HCEC 1CT (cell line): Measurements from ENCODE around the gene HOXB2.

ENCODE experiments used
- DNase-seq: peaks from one replicate; pipeline ENCODE4 v3.0.0-alpha.2; 2017

HOXB2 gene

DNA sequence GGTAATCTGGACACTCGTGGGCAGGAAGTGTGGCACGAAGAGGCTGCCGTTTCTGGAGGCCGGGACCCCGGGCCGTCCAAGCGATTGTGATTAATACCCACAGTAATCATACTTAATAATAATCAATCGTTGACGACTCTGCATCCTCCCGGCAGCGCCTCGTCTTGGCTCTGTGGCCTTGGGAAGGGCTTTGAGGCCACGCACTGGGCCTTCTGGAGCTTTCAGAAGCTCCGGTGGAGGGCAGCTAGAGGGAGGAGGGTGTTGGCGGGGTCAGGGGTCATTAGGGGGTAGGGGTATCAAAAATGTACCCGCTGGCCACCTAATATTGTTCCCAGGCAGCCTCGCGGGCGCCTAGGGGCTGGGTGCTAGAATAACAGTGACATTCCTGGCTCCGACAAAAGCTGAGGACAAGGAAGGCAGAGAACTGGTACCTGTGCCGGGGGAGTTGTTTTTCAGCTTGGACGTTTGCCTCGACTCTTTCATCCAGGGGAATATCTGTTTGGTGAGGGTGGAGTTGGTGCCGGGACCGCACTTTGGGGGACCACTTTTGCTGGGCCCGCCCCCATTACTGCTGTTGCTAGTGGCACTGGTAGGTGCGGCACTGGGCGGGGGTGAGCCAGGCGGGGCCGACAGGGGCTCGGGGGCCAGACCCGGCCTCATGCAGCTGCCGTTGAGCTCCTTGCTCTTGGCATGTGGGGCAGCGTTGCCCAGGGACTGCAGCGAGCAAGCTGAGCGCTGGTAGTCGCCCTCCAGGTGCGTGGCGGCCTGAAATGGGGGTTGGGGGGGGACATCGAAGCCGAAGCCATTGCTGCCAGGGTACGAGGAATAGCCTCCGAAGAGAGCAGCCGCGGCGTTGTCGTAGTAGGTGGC lies 6.9 kb upstream of the HOXB2 start:
- DNase-seq = no peak

- no peak for DNase-seq
Measured at GRCh38 chr17:48551214-48551555, 6.3 kb upstream of the HOXB2 start.

GRCh38 chr17:48550502-48551213 lies 5.7 kb upstream of the HOXB2 start:
- no peak for DNase-seq

GRCh38 chr17:48549914-48550501 lies 5.1 kb upstream of the HOXB2 start:
- DNase-seq = peak; percentile 67

DNA sequence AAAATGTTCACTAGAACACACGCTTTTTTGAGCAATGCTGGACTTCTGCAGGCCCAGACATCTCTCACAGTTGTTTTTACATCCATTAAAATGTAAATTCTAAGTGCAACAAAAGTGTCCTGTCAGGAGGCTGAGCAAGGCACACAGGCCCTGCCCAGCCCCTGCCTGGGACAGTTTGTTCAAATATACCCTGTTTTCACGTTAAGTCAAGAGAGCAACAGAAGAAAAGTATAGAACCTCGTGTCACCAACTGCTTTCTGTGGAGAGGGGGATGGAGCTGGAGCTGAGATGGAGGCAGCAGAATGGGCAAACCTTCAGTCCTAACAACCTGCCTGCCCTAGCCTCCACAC lies 4.3 kb upstream of the HOXB2 start:
- DNase-seq = no peak

DNA sequence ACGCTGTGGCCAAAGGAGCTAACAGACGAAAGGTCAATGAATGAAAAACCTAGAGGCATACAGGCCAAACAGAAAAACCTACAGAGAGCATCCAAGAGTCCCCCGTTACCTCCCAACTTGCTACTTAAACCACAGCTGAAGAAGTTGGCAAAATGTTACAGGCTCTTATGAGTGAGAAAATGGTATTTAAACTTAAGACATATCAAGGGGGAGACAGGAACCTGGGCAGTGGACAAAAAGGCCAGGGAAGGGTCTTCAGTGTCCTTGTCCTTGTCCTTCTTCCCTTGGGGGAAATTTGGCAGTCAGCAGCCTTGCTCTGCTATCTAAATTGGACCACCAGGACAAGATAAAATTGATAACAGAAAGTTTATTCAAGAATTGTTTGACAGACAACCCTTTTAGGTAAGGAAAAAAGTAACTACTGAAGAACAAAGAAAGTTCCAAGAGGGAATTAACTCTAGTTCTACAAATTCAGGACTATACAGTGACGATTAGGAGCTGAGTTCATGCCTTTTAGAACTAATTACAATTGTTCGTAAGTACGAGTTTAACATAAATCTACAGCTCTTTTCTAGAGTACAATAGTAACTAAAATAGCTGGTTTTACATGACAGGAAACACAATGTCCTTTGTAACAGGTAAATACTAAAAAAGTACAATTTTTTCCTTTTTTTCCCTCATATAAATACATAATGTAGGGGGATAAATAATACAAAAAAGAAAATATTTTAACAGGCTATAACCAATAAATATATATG lies 3.8 kb upstream of the HOXB2 start:
- no peak for DNase-seq

DNA sequence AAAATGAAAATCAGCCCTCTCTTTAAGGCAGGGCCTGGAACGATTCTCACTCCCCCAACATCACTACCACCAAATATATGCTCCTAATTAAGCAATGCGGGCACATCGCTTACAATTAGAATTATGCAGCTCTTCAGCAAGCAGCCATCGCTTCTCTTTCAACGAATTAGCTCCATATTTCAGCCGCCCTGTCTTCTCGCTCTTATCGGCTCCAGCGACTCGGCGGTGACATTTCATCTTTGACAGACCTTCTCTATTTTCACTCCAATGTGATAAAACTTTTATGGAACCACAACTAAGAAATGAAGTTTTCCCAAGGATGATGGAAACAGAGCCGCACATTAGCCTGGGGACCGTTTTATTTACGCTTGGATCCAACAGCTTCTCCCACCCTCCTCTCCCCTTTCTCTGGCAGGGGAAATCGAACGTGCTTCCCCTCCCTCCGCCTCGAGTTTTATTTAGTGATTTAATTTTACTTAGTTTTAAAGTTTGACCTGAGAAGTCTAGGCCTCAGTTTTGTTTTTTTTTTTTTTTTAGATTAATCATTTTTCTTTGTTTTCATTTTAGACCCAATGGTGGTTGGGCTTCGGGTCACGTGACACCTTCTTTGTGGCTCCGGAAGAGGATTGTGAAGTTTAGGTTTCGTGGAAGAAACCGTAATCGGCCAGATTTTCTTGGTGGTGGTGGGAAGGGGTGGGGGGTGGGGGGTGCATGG lies 3.1 kb upstream of the HOXB2 start:
- peak; percentile 76 for DNase-seq

- peak; percentile 41 for DNase-seq
Measured at GRCh38 chr17:48546924-48547807, 2.3 kb upstream of the HOXB2 start.

GRCh38 chr17:48546137-48546923 lies 1.4 kb upstream of the HOXB2 start:
- peak; percentile 80 for DNase-seq

DNA sequence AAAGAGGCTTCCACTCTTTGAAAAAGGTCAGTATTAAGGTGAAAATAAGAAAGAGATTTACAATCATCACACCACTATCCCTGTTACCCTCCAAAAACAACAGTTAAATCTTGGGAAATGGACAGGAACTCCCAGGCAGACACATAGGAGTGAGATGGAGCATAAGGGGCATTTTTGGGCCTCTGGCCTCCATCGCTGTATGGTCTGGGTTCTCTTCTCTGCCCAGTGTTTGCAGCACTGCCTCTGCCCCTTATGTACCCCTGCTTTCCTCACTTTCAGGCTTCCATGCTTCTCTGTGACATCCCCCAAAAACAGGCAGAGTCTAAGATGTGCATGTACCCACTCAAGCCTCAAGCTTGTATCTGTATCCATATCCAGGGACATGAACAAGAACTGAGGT lies 630 bp upstream of the HOXB2 start:
- DNase-seq = no peak

DNA sequence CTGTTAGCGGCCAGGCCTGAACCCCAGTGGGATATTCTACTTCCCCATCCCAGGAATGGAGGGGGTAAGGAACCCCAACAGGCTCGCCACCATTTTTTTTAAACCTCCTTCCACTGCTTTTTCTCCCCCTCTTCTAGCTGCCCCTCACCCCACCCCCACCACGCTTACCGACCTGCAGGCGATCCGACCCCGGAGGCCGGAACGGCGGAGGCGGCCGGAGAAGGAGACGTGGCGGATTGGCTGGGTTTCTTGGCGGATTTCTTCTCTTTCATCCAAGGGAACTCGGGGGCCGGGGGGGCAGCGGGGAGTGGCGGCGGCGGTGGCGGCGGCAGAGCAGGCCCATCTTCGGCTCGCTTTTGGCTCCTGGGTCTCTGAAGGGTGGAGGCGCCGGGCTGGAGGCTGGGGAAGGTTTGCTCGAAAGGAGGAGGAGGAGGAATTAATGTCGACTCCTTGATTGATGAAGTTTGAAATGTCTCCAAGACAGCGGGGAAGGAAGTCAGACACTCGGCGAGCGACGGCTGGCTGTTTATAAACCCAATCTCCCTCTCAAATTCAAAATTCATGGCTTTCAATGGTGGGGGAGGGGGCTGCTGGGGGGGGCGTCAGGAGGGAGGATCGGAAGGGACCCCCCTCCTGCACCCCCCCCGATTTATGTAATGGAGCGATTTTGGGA lies 424 bp downstream of the HOXB2 start:
- DNase-seq = peak; percentile 81

DNA sequence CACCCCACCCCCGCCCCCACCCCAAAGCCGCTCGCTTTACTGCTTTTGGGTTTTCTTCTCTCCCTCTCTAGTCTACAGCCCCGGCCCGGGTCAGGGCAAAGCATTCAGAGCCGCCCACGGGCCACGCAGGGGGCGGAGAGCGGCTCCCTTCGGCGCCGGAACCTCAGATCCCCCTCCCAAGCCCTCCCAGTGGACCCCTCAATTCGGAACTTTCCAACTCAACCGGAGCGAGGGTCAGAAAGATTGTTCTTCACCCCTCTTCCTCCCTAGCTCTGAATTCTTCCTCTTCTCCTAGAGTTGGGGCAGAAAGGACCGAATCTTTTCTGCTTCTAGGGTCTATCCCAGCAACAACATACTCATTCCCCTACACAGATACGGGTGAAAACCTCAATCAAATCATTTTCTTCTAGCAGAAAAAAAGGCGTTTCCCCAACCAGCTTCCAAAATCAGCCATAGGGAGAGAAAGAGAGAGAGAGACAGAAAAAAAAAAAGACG lies 1.0 kb downstream of the HOXB2 start:
- DNase-seq = no peak

- DNase-seq = peak; percentile 65
Measured at GRCh38 chr17:48543107-48543853, 1.6 kb downstream of the HOXB2 start.

DNA sequence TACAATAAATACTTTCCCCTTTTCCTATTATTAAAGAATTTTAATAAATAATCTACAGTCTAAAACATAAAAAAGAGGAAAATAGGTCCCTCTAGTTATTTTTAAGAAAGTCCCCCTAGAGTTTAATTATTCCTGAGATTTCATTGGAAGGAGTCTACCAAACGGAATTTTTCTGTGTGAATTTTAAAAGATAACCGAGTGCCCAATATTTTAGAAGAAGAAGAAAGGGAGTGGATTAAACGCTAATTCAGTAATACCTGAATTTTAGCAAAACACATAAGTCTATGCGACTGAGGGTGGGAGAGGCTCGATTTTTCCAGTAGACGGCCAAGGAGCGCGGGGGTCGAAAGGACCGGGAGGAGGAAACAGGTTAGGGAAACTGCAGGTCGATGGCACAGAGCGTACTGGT lies 2.2 kb downstream of the HOXB2 start:
- no peak for DNase-seq

GRCh38 chr17:48542114-48542656 lies 2.7 kb downstream of the HOXB2 start:
- DNase-seq = peak; percentile 57

GRCh38 chr17:48541577-48542113 lies 3.3 kb downstream of the HOXB2 start:
- DNase-seq = peak; percentile 80

- DNase-seq = no peak
Measured at GRCh38 chr17:48541036-48541576, 3.8 kb downstream of the HOXB2 start.

GRCh38 chr17:48540213-48540612 lies 4.7 kb downstream of the HOXB2 start:
- no peak for DNase-seq
